ENCODE results near the gene ZNF518B. TPM values are rescaled to one million over a fixed set of nuclear protein-coding genes. Genes with fewer than 3 reads are reported as not detected.

Gene ZNF518B
- polyA plus RNA-seq, 2 of the 4 experiments (the other 2 are of a cell fraction), result 5.1 to 10.8 TPM

- no peak for DNase-seq (ENCODE audit: low read depth in 1 of 2, low spot score in 1 of 2)
- no peak for FAIRE-seq
- Histone ChIP-seq H3K4me1 (no peaks in the 10 kb centered on the region), H3K4me3 (no peak overlapping the region), H3K9me3 (no peaks in the 10 kb centered on the region), H3K4me2 (no peak overlapping the region), H3K27ac (no peak overlapping the region)
- CTCF ChIA-PET, result no interaction called here
- WGBS (ENCODE audit: missing lambda C conversion rate), result 43% methylated on average over 4 of the region's 4 CpGs
- ATAC-seq, result no peak
- POLR2A ChIA-PET, result no interaction called here
- no peak for TF ChIP-seq HMGXB4 (CRISPR knock-in tag; IDR thresholded peaks at IDR 0.05; ENCODE audit: borderline replicate concordance)
- no peak for TF ChIP-seq ATOH8 (CRISPR knock-in tag; IDR thresholded peaks at IDR 0.05; ENCODE audit: low read depth)
- no peak for TF ChIP-seq JUNB (IDR thresholded peaks at IDR 0.05)
- no peak for TF ChIP-seq NR3C1 (IDR thresholded peaks at IDR 0.05)
- TF ChIP-seq HOXB13 (CRISPR knock-in tag; IDR thresholded peaks at IDR 0.05; ENCODE audit: low read depth), result no peak
- no peak for TF ChIP-seq RCOR1 (IDR thresholded peaks at IDR 0.05; ENCODE audit: low read depth, low read length)
- no peak for TF ChIP-seq MAFK (IDR thresholded peaks at IDR 0.05; ENCODE audit: partially characterized antibody)
- no peak for TF ChIP-seq ZNF302 (CRISPR knock-in tag; IDR thresholded peaks at IDR 0.05)
- TF ChIP-seq POLR2AphosphoS2 (conservative IDR thresholded peaks at IDR 0.05; ENCODE audit: low read length), result no peak
- TF ChIP-seq TP53 (CRISPR knock-in tag; IDR thresholded peaks at IDR 0.05), result no peak
- no peak for TF ChIP-seq CEBPB (IDR thresholded peaks at IDR 0.05)
- TF ChIP-seq, protein P1, sequence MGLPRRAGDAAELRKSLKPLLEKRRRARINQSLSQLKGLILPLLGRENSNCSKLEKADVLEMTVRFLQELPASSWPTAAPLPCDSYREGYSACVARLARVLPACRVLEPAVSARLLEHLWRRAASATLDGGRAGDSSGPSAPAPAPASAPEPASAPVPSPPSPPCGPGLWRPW (IDR thresholded peaks at IDR 0.05), result no peak
- no peak for TF ChIP-seq MYC (IDR thresholded peaks at IDR 0.05; ENCODE audit: borderline replicate concordance, low read length)
- TF ChIP-seq, protein P2, sequence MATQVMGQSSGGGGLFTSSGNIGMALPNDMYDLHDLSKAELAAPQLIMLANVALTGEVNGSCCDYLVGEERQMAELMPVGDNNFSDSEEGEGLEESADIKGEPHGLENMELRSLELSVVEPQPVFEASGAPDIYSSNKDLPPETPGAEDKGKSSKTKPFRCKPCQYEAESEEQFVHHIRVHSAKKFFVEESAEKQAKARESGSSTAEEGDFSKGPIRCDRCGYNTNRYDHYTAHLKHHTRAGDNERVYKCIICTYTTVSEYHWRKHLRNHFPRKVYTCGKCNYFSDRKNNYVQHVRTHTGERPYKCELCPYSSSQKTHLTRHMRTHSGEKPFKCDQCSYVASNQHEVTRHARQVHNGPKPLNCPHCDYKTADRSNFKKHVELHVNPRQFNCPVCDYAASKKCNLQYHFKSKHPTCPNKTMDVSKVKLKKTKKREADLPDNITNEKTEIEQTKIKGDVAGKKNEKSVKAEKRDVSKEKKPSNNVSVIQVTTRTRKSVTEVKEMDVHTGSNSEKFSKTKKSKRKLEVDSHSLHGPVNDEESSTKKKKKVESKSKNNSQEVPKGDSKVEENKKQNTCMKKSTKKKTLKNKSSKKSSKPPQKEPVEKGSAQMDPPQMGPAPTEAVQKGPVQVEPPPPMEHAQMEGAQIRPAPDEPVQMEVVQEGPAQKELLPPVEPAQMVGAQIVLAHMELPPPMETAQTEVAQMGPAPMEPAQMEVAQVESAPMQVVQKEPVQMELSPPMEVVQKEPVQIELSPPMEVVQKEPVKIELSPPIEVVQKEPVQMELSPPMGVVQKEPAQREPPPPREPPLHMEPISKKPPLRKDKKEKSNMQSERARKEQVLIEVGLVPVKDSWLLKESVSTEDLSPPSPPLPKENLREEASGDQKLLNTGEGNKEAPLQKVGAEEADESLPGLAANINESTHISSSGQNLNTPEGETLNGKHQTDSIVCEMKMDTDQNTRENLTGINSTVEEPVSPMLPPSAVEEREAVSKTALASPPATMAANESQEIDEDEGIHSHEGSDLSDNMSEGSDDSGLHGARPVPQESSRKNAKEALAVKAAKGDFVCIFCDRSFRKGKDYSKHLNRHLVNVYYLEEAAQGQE (IDR thresholded peaks at IDR 0.05), result no peak
- no peak for TF ChIP-seq ZFP36 (IDR thresholded peaks at IDR 0.05; ENCODE audit: borderline replicate concordance, partially characterized antibody)
- no peak for TF ChIP-seq E2F6 (IDR thresholded peaks at IDR 0.05; ENCODE audit: borderline replicate concordance, low read depth)
- no peak for TF ChIP-seq HOXA7 (CRISPR knock-in tag; IDR thresholded peaks at IDR 0.05)
Measured at GRCh38 chr4:10496200-10496599, 39.0 kb upstream of the ZNF518B start.

DNA sequence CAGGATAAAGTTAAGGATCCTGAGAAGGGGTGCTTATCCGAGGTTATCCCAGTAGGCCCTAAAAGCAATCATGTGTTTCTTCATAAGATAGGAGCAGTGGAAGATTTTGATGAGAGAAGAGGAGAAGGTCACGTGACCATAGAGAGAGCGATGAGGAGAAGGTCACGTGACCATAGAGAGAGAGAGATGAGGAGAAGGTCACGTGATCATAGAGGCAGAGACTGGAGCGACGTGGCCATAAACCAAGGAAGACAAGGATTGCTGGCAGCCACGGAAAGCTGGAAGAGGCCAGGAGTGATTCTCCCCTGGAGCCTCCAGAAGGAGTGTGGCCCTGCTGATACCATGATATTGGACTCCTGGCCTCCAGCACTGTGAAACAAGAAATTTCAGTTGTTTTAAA is 38.4 kb upstream of the ZNF518B start:
- no peak overlapping the region for H3K4me3 ChIP-seq
- no peak overlapping the region for H3K4me2 ChIP-seq
- WGBS (ENCODE audit: missing lambda C conversion rate), result 30% methylated on average over 7 of the region's 8 CpGs
- H3K27ac ChIP-seq, result no peak overlapping the region
- ATAC-seq (no peak), DNase-seq (ENCODE audit: low read depth in 1 of 2, low spot score in 1 of 2) (no peak), FAIRE-seq (no peak)
- ChIA-PET CTCF (interaction anchor here (0.6 kb wide), 1 partner anchor 24 kb away, joined by 3 read pairs; no protein-coding TSS in a partner anchor), POLR2A (no interaction called here)
- no peak for TF ChIP-seq CHD4 (IDR thresholded peaks at IDR 0.05; ENCODE audit: borderline replicate concordance)
- TF ChIP-seq FOXS1 (CRISPR knock-in tag; IDR thresholded peaks at IDR 0.05), result no peak
- TF ChIP-seq USF2 (IDR thresholded peaks at IDR 0.05), result peak; percentile 92
- no peaks in the 10 kb centered on the region for H3K9me3 ChIP-seq
- no peaks in the 10 kb centered on the region for H3K4me1 ChIP-seq
